Left colon (tissue), 2 donors: ENCODE data around the gene MAB21L4. TPM values are rescaled to one million over a fixed set of nuclear protein-coding genes. Genes with fewer than 3 reads are reported as not detected.
A peak's percentile ranks its signal among the peaks of the same experiment; 100 is the strongest.

Experiments used
- ATAC-seq: fragments of 200-7000 bp; cut with Tn5 transposase; one replicate; pipeline ENCODE4 v1.9.1; 2020; ENCODE audit warnings: mild to moderate bottlenecking, moderate library complexity
- DNase-seq, 2 donors: peaks; one replicate each; pipeline ENCODE4 v3.0.0-alpha.2; 2020
- intact Hi-C, 2 donors: fragments of 100-400 bp; cut with DNase I in 1 of 2; cut with micrococcal nuclease in 1 of 2; formaldehyde crosslinking; loops; one replicate each; pipeline versions ENCODE4 v1.11.2 to v1.14.0; 2022; cut with DNase I, micrococcal nuclease
- total RNA-seq, 2 donors: library from RNA; stranded (reverse); fragmentation: NEBNext Ultra II Directional; extraction: Animal tissue kit (Norgen Biotek cat#: 25700); gene quantifications; one replicate each; pipeline ENCODE4 v1.2.1, GENCODE V29; 2021
- donor health status: DM: no; HTN: no; CAD: no.
- donor health status: DM: yes; HTN: yes; CAD: no.

The MAB21L4 gene
- total RNA-seq, 2 donors from 2014 or later = 4.5 to 11.8 TPM

DNA sequence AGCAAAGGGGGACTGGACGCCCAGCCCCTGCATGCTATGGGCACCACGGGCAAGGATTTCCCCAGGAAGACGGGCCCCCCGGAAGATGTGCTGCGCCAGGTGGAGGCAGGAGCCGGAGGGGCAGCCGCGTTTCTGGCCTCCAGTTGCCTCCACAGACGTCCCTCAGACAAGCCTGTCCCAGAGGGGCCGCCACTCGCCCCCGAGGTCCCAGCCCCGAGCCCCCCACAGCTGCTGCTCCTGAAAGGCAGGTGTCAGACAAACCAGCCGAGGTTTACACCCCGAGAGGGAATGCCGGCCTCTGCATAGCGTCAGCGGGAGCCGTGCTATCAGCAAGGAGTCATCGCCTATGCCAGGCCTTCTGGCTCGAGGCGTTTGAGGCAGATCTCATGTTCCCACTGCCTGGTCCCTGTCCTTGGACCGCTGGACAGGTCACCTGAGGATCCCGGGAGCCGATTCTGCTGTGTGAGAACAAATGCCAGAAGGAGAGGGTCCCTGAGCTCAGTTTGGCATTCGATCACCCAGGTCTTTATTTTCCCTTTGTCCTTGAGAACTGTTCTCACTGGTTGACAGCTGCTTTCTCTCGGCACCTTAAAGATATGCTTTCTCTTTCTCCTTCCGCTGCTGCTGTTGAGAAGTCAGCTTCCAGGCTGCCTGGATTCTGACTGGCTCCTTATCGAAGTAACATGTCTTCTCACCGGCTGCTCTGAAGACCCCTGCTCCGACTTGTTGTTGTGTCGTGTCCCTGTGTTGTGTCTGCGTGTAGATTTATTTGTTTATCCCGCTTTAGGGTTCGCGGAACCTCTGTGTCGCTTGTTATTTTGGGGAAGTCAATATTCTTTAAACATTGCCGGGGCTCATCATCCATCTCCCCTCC is 30.8 kb upstream of the MAB21L4 start:
- DNase-seq (peak; percentile 6 to 10), ATAC-seq (no peak)
- intact Hi-C loops = no loop called here

DNA sequence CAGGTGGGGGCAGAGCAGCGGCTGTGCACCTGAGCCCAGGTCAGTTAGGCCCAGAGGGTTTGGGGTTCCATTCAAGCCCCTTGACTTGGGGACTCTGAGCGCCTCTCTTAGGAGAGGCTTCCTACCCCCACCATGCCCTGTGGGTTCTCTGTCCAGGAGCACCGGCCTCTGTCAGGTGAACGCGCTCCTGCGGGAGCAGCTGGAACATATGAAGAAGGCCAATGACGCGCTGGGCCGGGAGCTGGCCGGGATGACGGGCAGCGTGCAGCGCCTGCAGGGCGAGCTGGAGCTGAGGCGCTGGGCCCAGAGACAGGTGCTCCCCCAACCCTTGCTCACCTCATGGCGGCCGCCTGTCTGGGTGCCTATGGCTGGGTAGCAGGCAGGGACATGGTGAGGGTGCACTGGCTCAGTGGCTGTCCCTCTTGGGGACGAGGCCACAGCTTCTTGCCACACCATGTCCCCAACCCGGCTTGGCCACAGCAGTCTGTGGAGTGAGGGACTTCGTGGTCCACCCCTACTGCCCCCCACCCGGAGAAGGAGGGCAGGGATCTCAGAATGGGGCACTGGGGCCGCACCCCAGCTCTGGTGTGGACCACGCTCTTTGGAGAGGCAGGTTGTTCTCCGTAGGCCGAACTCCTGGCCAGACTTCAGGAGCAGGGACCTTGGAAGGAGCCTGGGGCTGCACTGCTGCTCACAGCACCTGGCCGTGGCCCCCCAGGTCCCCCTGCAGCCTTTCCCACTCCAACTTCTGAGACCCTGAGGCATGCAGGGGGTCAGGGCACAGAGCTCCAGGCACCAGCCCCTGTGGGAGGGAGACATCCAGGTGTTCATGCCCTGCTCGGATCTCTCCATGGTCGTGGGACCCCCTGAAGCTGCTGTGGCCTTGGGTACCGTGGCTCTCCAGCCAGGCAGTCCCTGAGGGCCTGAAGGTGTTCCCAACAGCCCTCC is 29.9 kb upstream of the MAB21L4 start:
- DNase-seq (peak in 1 of 2 donors; percentile 20), ATAC-seq (no peak)
- intact Hi-C loops = no loop called here

DNA sequence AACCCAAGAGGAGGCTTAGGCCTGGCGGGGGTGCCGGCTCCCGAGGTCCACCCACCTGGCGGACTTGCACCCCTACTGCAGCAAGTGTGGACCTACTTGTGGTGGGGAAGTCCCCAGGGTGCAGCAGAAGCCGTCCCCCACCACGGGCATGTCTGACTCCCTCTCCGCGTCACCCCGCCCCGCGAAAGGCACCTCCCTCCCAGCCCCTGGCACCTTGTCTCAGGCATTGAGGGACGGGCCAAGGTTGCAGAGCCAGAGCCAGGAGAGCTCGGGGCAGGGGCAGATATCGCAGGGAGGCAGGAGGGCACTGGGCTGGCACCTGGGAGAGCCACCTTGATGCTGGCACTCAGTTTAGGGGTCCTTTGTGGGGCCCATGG is 29.2 kb upstream of the MAB21L4 start:
- ATAC-seq (no peak), DNase-seq (peak in 1 of 2 donors; percentile 12)
- intact Hi-C loops = no loop called here

DNA sequence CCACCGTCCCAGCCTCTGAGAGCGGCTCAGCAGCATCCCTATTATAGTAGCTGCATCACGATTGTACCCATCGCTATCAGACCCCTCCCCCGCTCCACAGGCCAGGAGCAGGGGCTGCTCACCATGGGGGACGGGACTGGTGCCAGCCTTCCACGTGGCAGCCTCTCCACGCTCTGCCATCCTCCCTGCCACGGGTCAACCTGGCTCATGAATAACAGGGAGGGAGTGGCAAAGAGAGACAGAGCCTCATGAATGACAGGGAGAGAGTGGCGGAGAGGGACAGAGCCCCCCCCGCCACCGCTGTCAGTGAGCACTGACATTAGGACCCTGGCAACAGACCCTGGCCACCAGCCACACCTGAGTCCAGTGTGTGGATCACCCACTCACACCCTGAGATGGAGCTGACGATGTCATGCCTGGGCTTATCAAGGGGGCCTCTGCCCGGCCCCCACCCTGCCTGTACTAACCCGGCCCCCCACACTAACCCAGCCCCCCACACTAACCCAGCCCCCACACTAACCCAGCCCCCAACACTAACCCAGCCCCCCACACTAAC is 27.1 kb upstream of the MAB21L4 start:
- DNase-seq = peak; percentile 3 to 15
- no peak for ATAC-seq
- intact Hi-C loops = no loop called here

DNA sequence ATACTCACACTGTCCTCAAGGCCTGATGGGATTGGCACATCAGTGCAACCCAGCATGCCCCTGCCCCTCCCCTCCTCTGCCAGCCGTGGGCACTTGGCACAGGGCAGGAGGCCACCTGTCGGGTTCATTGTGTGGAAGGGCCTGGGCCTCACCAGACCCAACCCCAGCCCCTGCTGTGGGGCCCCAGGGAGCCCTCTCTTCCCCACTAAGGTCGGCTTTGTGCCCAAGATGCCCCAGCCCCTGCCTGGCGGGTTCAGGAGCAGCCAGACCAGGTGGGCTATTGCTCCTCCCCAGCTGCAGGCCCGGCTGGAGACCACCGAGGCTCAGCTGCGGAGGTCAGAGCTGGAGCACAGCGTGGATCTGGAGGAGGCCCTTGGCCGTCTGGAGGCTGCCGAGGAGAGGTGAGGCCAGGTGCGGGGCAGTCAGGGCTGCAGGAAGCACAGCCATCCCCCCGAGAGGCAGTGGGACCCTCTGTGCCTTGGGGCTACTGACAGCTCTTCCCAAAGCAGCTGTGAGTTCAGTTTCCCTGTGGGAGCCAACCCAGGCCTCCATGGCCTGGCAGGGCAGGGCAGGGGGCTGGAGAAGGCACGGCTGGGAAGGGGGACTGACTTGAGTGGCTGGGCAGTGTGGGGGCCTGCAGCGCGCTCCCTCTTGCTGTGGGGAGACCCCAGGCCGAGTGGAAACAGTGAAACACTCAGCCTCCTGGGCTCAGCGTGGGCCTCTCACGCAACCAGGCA is 26.5 kb upstream of the MAB21L4 start:
- ATAC-seq (no peak), DNase-seq (peak in 1 of 2 donors; percentile 12)
- intact Hi-C loops = no loop called here

DNA sequence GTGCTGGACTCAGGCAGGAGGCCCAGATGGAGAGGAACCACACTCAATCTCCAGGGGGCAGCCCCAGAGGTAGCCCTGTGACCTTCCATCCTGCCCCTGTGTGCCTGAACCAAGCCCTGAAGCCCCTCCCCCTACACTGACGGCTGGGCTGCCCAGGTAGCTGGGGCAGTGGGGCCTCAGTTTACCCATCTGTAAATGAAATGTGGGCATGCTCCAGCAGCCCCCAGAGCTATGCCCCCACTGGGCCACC is 26.0 kb upstream of the MAB21L4 start:
- ATAC-seq = no peak
- intact Hi-C loops = no loop called here
- peak in 1 of 2 donors; percentile 22 for DNase-seq

DNA sequence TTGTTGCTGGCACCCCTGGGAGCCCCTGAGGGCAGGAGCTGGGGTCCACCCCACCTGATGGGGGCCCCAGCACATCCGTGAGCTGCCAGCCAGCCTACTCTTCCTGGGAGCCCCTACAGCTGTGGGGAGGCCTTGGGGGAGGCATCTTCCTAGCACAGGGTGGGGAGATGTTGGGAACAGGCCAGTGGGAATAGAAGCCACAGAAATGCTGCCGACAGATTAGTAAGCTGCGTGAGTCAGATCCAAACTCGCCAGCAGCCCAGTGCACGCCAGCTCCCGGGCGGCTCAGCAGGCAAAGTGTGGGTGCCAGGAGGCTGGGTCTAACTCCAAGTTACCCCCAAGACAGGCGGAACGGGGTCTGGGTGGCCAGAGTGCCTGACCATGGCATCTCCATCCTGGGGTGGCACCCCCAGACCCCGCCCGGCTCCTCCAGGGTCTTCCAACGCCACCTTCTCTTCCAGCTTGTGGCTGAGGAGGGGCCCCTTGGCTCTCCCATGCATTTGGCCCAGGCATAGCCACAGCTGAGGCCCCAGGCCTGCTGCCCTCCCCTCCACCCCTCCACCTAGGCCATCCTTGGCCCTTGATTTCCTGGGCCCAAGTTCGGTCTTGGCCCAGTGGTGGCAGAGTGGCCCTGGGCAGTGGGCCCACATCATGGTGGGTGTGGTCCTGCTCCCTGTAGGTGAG is 25.5 kb upstream of the MAB21L4 start:
- peak; percentile 22 to 32 for DNase-seq
- no peak for ATAC-seq
- intact Hi-C loops = no loop called here

DNA sequence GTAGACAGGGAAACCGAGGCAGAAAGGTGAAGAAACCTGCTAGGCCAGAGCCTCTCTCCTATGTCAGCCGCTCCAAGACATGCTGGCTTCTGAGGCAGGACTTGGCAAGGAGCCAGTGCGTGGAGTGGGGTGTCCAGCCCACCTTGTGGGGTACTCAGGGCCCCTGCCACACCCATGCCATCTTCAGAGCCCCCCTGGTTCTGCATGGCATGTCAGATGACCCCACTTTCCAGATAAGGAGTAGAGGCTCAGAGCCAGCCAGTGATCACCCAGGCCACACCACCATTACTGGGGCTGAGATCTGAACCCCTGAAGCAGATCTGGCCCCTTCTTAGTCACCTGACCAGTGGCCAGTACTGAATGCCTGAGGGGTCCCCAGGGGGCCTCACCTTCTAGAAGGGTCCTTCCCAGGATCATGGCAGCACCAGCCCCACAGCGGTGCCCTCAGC is 24.9 kb upstream of the MAB21L4 start:
- intact Hi-C loops = no loop called here
- ATAC-seq (no peak), DNase-seq (peak; percentile 5 to 8)

DNA sequence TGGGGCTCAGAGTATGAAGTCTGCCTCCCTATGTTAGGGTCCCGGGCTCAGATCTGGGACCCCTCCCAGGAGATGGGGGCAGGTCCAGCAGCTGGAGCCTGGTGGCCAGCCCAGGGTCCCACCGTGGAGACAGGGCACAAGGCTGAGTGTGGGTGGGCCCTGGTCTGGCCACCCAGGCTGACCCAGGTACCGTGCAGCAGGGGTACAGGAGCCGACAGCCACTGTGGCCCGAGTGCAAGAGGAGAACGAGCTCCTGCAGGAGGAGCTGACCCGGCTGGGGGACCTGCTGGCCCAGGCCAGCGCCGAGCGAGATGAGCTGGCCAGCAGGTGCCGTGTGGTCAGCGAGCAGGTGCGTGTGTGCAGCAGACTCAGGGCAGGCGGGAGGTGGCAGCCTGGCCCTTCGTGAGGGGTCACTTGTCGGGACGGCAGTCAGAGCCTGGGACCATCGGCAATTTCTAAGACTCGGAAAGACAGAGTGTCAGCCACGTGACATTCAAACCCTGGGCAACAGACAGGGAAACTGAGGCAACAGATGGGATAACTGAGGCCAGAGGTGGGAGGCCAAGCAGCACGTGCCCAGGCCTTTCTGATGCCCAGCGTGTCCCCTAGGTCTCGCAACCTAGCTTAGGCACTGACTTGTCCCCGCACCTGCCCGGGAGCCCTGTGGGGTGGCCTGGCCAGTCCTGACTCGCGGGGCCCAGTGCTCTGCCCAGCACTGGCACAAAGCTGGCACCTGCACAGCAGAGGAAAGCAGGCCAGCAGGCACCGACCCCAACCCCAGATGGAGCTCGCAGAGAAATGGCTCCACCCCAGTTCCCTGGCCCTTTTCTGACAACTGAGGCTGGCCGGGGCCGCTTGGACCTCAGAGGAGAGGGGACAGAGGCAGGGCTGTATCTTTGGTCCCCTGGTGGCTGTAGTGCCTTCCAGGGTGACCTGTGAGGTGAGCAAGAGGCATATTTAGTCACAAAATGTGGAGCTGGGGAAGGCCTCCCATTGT is 24.1 kb upstream of the MAB21L4 start:
- intact Hi-C loops = no loop called here
- peak; percentile 1 to 18 for DNase-seq
- no peak for ATAC-seq

DNA sequence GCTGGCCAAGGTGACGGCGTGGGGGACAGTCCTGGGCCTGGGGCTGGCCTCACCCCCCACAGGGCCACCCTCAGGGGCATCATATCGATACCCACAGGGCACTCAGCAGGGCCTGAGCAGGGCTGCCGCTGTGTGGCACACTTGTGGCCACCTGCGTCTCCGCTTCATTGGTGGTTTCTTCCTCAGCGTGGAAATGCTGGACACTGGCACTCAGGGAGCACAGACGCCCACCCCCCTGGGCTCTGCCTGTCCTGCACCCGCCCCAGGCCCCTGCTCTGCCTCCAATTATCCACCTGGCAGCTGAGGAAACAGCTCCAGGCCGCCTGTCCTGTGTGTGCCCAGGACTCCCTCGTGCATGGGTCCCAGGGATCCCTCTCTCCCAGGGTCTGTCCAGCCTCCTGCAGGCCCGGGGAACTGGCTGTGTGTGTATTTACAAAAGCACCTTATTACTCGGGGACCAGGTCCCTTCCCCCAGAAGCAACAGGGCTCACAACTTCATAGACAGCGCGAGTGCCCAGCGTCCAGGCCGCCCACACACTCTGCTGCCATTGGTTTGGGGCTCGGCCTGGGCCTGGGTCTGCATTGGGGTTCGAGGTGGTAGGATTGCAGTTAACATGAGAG is 23.3 kb upstream of the MAB21L4 start:
- ATAC-seq = no peak
- peak; percentile 3 to 6 for DNase-seq
- intact Hi-C loops = no loop called here

DNA sequence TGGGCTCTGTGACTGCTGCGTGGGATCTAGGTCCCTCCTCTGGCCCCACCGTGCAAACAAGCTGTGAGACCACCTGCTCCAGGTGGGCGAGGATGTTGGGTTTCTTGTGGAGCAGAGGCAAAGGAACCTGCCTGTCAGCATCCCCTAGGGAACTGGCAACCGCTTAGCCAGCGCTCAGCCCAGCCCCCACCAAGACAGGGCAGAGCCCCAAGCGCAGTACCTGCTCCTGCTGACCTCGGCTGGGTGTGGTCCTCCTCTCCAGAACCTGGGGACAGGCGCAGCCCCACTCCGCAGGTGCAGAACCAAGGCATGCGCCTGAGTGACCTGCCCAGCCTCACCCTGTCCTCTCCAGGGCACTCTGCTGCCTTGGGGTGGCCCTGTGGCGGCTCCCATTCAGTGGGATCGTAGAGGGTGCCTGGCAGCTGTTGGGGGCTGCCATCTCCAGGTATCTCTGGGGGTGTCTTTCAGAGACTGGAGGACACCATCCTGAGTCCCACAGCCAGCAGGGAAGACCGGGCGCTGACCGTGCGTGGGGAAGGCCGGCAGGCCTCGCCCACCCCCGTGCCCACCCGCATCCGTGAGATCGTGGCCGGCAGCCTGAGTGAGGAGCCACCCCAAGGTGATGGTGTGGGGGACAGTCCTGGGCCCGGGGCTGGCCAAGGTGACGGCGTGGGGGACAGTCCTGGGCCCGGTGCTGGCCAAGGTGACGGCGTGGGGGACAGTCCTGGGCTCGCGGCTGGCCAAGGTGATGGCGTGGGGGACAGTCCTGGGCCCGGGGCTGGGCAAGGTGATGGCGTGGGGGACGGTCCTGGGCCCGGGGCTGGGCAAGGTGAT is 22.5 kb upstream of the MAB21L4 start:
- intact Hi-C loops = no loop called here
- DNase-seq (peak; percentile 3 to 16), ATAC-seq (peak; percentile 17)

DNA sequence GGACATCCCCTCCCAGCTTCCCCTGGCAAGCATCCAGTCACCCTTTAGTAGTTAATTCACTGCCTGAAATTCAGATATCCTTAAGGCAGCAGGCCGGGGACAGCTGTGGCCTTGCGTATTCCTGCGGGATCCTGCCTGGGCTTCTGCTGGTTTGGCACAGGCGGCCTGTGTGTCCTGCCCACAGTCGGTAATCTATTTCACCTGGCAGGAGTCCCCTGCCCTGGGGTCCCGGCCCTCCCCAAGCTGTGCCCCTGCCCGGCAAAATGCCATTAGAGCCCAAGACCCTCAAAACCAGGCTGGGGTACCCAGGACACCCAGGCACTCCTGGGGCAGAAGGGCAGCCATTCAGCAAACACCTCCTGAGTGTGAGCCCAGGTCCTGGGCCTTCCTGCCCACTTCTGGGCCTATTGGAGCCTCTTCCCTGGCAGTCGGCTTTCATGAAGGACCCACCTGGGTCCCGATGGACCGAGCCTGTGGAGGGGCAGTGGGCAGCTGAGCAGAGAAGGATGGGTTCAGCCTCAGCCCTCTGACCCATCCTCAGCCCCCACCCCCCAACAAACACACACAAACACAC is 21.8 kb upstream of the MAB21L4 start:
- intact Hi-C loops = no loop called here
- ATAC-seq (no peak), DNase-seq (peak; percentile 10)

DNA sequence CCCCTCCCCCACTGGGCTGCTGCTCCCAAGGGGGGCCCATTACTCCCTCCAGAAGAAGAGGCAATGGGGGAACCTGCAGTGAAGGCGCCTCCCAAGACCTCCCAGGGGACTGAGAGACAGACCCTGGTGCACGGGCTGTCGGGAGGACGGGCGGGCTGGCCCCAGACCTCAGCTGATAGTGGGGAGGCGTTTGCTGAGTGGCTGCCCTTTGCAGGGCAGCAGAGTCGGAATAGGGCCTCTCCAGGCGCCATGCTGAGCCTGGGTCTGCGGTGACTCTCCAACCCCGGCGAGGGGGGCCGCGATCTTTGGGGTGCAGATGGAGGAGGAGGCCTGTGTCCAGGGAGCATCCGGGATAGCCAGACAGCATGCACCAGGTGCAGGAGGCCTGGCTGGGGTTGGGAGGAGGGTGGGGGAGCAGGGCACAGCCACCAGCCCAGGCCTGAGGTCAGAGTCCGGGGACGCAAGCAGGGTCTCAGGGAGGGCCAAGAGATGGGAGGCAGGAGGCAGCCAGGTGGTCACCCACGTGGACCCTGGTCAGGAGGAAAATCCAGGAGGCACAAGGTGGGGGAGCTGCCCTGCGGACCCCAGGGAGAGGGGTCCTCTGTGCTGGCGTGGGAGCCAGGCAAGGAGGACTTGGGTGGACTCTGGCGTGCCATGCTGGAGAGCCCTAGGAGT is 21.2 kb upstream of the MAB21L4 start:
- ATAC-seq (no peak), DNase-seq (peak; percentile 5 to 21)
- intact Hi-C loops = no loop called here

DNA sequence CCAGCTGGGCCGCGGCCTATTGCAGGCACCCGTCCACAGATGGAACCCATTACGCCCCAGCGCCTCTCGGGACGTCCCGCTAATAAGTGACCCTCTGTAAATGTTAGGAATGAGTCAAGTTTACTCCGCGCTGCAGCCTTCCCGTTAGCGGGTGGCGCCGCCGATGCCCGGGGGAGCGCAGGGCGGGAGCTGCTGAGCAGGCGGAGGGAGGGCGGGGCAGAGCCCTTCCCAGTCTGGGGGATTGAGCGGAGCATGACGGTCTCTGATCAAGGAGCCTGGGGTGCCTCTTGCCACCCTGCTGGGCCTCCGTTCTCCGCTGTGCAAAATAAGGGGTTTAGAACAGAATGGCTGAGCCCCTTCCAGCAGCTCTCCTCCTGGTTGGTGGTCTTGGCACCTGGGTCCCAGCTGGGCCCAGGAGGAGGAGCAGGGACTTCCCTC is 20.6 kb upstream of the MAB21L4 start:
- DNase-seq (peak; percentile 24 to 33), ATAC-seq (peak; percentile 24)
- intact Hi-C loops = no loop called here
